GM10266 (cell line): ENCODE data around the gene FERMT1.

Experiments used
- DNase-seq: peaks from one replicate; pipeline ENCODE4 v3.0.0; 2012; ENCODE audit errors: extremely low spot score
- TF ChIP-seq, protein P1 (sequence below): IDR thresholded peaks from 2 replicates; pipeline ENCODE4 v1.5.1; 2012; ENCODE audit warnings: mild to moderate bottlenecking, low read depth; ENCODE audit not compliant: control insufficient read depth, insufficient read depth; ENCODE audit errors: missing control alignments

Gene FERMT1

DNA sequence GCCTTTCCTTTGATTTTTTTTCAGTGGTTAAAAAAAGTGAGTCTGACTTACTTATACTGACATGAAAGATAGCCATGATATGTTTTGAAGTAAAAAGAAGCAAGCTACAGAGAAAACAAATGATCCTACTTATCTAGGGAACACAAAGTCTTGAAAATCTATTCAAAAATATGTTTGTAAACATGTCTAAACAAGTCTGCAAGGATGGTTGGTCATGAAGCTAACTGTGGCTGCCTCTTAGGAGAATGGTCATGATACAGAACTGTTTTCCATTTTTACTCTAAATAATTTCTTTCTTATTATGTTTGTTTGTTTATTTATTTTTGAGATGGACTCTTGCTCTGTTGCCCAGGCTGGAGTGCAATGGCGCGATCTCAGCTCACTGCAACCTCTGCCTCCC is 21.5 kb downstream of the FERMT1 start:
- no peak for DNase-seq
- TF ChIP-seq, protein P1, sequence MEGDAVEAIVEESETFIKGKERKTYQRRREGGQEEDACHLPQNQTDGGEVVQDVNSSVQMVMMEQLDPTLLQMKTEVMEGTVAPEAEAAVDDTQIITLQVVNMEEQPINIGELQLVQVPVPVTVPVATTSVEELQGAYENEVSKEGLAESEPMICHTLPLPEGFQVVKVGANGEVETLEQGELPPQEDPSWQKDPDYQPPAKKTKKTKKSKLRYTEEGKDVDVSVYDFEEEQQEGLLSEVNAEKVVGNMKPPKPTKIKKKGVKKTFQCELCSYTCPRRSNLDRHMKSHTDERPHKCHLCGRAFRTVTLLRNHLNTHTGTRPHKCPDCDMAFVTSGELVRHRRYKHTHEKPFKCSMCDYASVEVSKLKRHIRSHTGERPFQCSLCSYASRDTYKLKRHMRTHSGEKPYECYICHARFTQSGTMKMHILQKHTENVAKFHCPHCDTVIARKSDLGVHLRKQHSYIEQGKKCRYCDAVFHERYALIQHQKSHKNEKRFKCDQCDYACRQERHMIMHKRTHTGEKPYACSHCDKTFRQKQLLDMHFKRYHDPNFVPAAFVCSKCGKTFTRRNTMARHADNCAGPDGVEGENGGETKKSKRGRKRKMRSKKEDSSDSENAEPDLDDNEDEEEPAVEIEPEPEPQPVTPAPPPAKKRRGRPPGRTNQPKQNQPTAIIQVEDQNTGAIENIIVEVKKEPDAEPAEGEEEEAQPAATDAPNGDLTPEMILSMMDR: no peak

DNA sequence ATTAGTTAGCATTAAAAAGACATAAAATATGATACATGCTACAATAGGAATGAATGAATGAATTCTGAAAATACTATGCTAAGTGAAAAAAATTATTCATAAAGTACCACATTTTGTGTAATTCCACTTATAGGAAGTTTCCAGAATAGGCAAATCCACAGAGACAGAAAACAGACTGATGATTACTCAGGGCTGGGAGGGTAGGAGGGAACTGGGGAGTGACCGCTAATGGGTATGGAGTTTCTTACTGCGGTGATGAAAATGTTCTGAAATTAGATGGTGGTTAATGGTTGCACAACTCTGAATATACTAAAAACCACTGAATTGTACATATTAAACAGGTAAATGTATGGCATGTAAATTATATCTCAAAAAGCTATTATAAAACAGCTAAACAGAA is 22.6 kb downstream of the FERMT1 start:
- TF ChIP-seq, protein P1: no peak
- DNase-seq: no peak

GRCh38 chr20:6099819-6100218 is 23.0 kb downstream of the FERMT1 start:
- TF ChIP-seq, protein P1: no peak
- DNase-seq: no peak

DNA sequence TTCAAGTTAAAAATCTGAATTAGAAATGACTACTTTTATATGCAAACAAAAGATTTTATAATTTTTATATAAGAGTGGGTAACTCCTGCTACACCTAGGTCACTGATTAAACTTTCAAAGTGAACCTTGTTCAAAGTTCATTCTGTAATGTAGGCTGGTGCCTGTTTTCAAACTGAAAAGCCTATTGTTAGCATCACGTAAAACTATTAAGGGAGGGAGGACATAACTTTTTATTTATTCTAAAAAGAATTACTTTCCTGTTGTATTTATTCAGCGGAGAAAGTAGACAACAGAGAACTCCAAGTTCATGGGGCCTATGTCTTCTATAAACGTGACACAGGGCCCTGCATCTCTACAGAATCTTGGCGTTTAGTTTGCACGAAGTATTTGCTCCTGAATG is 27.4 kb downstream of the FERMT1 start:
- DNase-seq: no peak
- TF ChIP-seq, protein P1: no peak

GRCh38 chr20:6094565-6094964 is 28.3 kb downstream of the FERMT1 start:
- TF ChIP-seq, protein P1: no peak

GRCh38 chr20:6094063-6094462 is 28.8 kb downstream of the FERMT1 start:
- no peak for DNase-seq
- TF ChIP-seq, protein P1: no peak

More at GRCh38 chr20:6094565-6094964, 28.3 kb downstream of the FERMT1 start:
- DNase-seq: no peak

GRCh38 chr20:6091661-6092060 is 31.2 kb downstream of the FERMT1 start:
- TF ChIP-seq, protein P1: no peak
- no peak for DNase-seq
